ENCODE results near the gene UBB.

The UBB gene

GRCh38 chr17:16371742-16372141 is 9.1 kb upstream of the UBB start:
- DNase-seq (no peak), ATAC-seq (ENCODE audit: insufficient read depth, low read depth) (no peak)
- no peak overlapping the region for H3K27ac ChIP-seq (ENCODE audit: low read length)
- no peaks in the 10 kb centered on the region for H3K27me3 ChIP-seq (ENCODE audit: insufficient read depth, low read length, poor library complexity)
- H2AFZ ChIP-seq (ENCODE audit: low read depth, low read length): no peak overlapping the region
- no peaks in the 10 kb centered on the region for H3K9me3 ChIP-seq (ENCODE audit: insufficient read depth, low read length, severe bottlenecking)
- TF ChIP-seq EZH2 (IDR thresholded peaks at IDR 0.05; ENCODE audit: borderline replicate concordance, low read depth, low read length, severe bottlenecking) (no peak), CTCF (IDR thresholded peaks at IDR 0.05; ENCODE audit: borderline replicate concordance, extremely low read depth, low read length, poor library complexity, severe bottlenecking) (no peak)
- no peak overlapping the region for H3K4me2 ChIP-seq (ENCODE audit: insufficient read depth, low read length)
- no peaks in the 10 kb centered on the region for H4K20me1 ChIP-seq (ENCODE audit: insufficient read depth, low read length)
- H3K4me1 ChIP-seq (ENCODE audit: insufficient read depth, low read length): no peaks in the 10 kb centered on the region
- no peaks in the 10 kb centered on the region for H3K36me3 ChIP-seq (ENCODE audit: insufficient read depth, low read length)
- no peaks in the 10 kb centered on the region for H3K79me2 ChIP-seq (ENCODE audit: insufficient read depth, low read length)
- H3K9ac ChIP-seq (ENCODE audit: low read depth, low read length): no peak overlapping the region
- no peak overlapping the region for H3K4me3 ChIP-seq (ENCODE audit: low read depth in 1 of 2, low read length in 2 of 2)

GRCh38 chr17:16374146-16374938 is 6.5 kb upstream of the UBB start:
- Histone ChIP-seq H3K27me3 (ENCODE audit: insufficient read depth, low read length, poor library complexity) (no peaks in the 10 kb centered on the region), H3K9me3 (ENCODE audit: insufficient read depth, low read length, severe bottlenecking) (no peaks in the 10 kb centered on the region), H3K9ac (ENCODE audit: low read depth, low read length) (no peak overlapping the region), H3K36me3 (ENCODE audit: insufficient read depth, low read length) (no peaks in the 10 kb centered on the region), H3K79me2 (ENCODE audit: insufficient read depth, low read length) (no peaks in the 10 kb centered on the region), H3K4me1 (ENCODE audit: insufficient read depth, low read length) (no peaks in the 10 kb centered on the region), H3K4me2 (ENCODE audit: insufficient read depth, low read length) (no peak overlapping the region), H3K4me3 (ENCODE audit: low read depth in 1 of 2, low read length in 2 of 2) (no peak overlapping the region), H4K20me1 (ENCODE audit: insufficient read depth, low read length) (no peaks in the 10 kb centered on the region), H2AFZ (ENCODE audit: low read depth, low read length) (no peak overlapping the region), H3K27ac (ENCODE audit: low read length) (no peak overlapping the region)
- no peak for TF ChIP-seq CTCF (IDR thresholded peaks at IDR 0.05; ENCODE audit: borderline replicate concordance, extremely low read depth, low read length, poor library complexity, severe bottlenecking)
- TF ChIP-seq EZH2 (IDR thresholded peaks at IDR 0.05; ENCODE audit: borderline replicate concordance, low read depth, low read length, severe bottlenecking): no peak
- ATAC-seq (ENCODE audit: insufficient read depth, low read depth) (no peak), DNase-seq (no peak)

GRCh38 chr17:16377941-16378341 is 3.0 kb upstream of the UBB start:
- Histone ChIP-seq H3K4me3 (ENCODE audit: low read depth in 1 of 2, low read length in 2 of 2) (no peak overlapping the region), H3K9ac (ENCODE audit: low read depth, low read length) (no peak overlapping the region), H3K27ac (ENCODE audit: low read length) (no peak overlapping the region), H2AFZ (ENCODE audit: low read depth, low read length) (no peak overlapping the region), H3K79me2 (ENCODE audit: insufficient read depth, low read length) (peaks cover 19% of the 10 kb centered on the region), H3K36me3 (ENCODE audit: insufficient read depth, low read length) (peaks cover 17% of the 10 kb centered on the region), H3K4me2 (ENCODE audit: insufficient read depth, low read length) (no peak overlapping the region), H4K20me1 (ENCODE audit: insufficient read depth, low read length) (peaks cover 16% of the 10 kb centered on the region; the same call in 1 of the 2 replicates), H3K27me3 (ENCODE audit: insufficient read depth, low read length, poor library complexity) (no peaks in the 10 kb centered on the region), H3K9me3 (ENCODE audit: insufficient read depth, low read length, severe bottlenecking) (no peaks in the 10 kb centered on the region), H3K4me1 (ENCODE audit: insufficient read depth, low read length) (peaks cover 20% of the 10 kb centered on the region)
- DNase-seq (no peak), ATAC-seq (ENCODE audit: insufficient read depth, low read depth) (no peak)
- TF ChIP-seq CTCF (IDR thresholded peaks at IDR 0.05; ENCODE audit: borderline replicate concordance, extremely low read depth, low read length, poor library complexity, severe bottlenecking) (no peak), EZH2 (IDR thresholded peaks at IDR 0.05; ENCODE audit: borderline replicate concordance, low read depth, low read length, severe bottlenecking) (no peak)
